ENCODE measurements around the gene LAMC3. TPM values are rescaled to one million over a fixed set of nuclear protein-coding genes. Genes with fewer than 3 reads are reported as not detected.
"Not testable (repeated sequence)": the region's sequence is repeated elsewhere in the genome, so short reads cannot be mapped to it uniquely, and the experiment has no call there.

LAMC3 gene
- polyA plus RNA-seq, 6 donors from 2014 or later, result 0.17 TPM; not detected in 5

DNA sequence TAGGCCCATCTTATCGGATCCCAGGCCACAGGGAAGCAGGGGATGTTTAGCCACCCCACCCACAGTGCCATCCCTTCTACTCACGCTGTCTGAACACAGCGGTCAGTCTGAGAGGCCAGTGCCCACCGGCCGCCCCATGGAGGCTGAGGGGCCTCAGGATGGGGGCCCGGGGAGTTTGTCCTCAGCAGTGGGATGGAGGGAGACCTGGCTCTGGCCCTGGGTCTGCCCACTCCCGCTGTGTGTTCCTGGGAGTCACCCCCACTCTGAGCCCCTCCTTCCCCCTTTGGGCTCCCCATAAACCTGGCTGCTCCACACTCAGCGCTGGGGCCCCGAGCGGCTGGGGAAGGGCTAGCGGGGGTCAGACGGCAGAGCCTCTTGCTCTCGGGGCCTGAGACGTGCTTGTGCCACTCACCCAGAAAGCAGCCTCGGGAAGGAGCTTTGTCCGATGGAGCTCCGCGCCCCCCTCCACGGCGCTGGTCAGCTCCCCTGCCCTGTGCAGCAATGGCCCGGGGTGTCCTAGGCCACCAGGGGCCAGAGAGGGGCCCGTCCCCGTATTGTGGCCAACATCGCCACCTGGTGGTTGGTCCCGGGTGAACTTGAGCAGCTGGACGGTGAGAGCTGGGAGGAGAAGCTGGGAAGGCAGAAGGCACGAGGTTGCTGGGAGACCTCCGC lies 10.9 kb upstream of the LAMC3 start:
- Mint-ChIP-seq H3K9me3 (no peaks in the 10 kb centered on the region), H3K4me1 (peaks cover 0 to 5% (median 0%) of the 10 kb centered on the region in 3 donors), H3K36me3 (no peaks in the 10 kb centered on the region), H3K27me3 (peaks cover 21 to 30% (median 28%) of the 10 kb centered on the region in 3 donors), H3K4me3 (no peak overlapping the region), H3K27ac (peak overlapping the region in 1 of 6 donors; percentile 20)
- no peak for DNase-seq
- ATAC-seq (ENCODE audit: low read depth in 2 of 2), result no peak

GRCh38 chr9:130998597-130999244 lies 10.3 kb upstream of the LAMC3 start:
- peaks cover 21 to 30% (median 28%) of the 10 kb centered on the region in 3 donors for H3K27me3 Mint-ChIP-seq
- peaks cover 0 to 5% (median 0%) of the 10 kb centered on the region in 3 donors for H3K4me1 Mint-ChIP-seq
- peak overlapping the region in 1 of 8 donors; percentile 48 for H3K4me3 Mint-ChIP-seq
- H3K36me3 Mint-ChIP-seq, result no peaks in the 10 kb centered on the region
- ATAC-seq (ENCODE audit: low read depth in 2 of 2), result no peak
- no peak overlapping the region for H3K27ac Mint-ChIP-seq
- DNase-seq, result no peak
- H3K9me3 Mint-ChIP-seq, result no peaks in the 10 kb centered on the region

DNA sequence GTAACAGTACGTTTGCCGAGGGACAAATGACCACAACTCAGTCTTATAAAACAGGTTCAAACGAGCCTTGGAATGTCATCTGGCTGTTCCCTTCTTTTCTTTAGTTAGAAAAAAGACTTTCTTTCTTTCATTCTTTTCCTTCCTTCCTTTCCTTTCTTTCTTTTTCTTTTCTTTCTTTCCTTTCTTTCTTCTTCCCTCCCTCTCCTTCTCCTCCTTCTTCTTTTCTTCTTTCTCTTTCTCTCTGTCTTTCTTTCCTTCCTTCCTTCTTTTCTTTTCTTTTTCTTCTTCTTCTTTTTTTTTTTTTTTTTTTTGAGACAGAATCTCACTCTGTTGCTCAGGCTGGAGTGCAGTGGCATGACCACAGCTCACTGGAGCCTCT lies 9.7 kb upstream of the LAMC3 start:
- DNase-seq (no peak), ATAC-seq (ENCODE audit: low read depth in 2 of 2) (no peak)
- Mint-ChIP-seq H3K27ac (no peak overlapping the region), H3K4me3 (no peak overlapping the region), H3K9me3 (no peaks in the 10 kb centered on the region), H3K27me3 (peaks cover 21 to 25% (median 25%) of the 10 kb centered on the region in 3 donors), H3K4me1 (peaks cover 0 to 5% (median 0%) of the 10 kb centered on the region in 3 donors), H3K36me3 (no peaks in the 10 kb centered on the region)

DNA sequence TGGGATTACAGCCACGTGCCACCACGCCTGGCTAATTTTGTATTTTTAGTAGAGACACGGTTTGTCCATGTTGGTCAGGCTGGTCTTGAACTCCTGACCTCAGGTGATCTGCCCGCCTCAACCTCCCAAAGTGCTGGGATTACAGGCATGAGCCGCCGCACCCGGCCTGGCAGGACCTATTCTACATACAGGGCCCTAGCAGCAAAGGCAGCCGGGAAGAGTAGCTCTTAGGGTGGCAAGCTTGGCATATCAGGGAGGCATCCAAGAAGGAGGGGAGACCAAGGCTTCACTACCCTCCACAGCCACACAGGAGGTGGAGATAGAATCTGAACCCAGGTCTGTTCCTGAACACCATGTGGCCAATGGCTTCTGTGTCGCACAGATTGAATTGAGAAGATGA lies 8.4 kb upstream of the LAMC3 start:
- not testable (repeated sequence) for DNase-seq; ATAC-seq (ENCODE audit: low read depth in 2 of 2); H3K27ac Mint-ChIP-seq; H3K9me3 Mint-ChIP-seq; H3K36me3 Mint-ChIP-seq; H3K4me3 Mint-ChIP-seq; H3K4me1 Mint-ChIP-seq
- peaks cover 22 to 32% (median 23%) of the 10 kb centered on the region in 3 donors for H3K27me3 Mint-ChIP-seq

- ATAC-seq (ENCODE audit: low read depth in 2 of 2) (no peak), DNase-seq (no peak)
- H3K4me3 Mint-ChIP-seq, result no peak overlapping the region
- H3K4me1 Mint-ChIP-seq, result peaks cover 0 to 5% (median 0%) of the 10 kb centered on the region in 3 donors
- no peak overlapping the region for H3K27ac Mint-ChIP-seq
- H3K27me3 Mint-ChIP-seq, result peaks cover 22 to 32% (median 23%) of the 10 kb centered on the region in 3 donors
- no peaks in the 10 kb centered on the region for H3K9me3 Mint-ChIP-seq
- H3K36me3 Mint-ChIP-seq, result no peaks in the 10 kb centered on the region
Measured at GRCh38 chr9:131001021-131001420, 8.0 kb upstream of the LAMC3 start.

DNA sequence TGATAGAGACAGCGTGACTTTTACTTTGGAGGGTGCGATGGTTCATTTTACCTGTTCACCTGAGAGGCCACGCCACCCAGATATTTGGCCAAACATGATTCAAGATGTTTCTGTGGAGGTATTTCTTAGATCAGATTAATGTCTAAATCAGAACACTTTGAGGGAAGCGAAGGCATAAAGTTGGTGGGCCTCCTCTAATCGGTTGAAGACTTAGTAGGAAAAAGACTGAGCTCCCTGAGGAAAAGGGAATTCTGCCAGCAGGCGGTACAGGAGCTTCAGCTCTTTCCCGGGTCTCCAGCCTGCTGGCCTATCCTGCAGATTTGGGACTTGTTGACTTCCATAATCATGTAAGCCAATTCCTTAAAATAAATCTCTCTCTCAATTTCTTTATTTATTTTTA lies 7.0 kb upstream of the LAMC3 start:
- H3K4me3 Mint-ChIP-seq, result no peak overlapping the region
- ATAC-seq (ENCODE audit: low read depth in 2 of 2) (no peak), DNase-seq (no peak)
- no peaks in the 10 kb centered on the region for H3K36me3 Mint-ChIP-seq
- H3K27ac Mint-ChIP-seq, result no peak overlapping the region
- no peaks in the 10 kb centered on the region for H3K9me3 Mint-ChIP-seq
- peaks cover 0 to 5% (median 0%) of the 10 kb centered on the region in 3 donors for H3K4me1 Mint-ChIP-seq
- peaks cover 23 to 37% (median 25%) of the 10 kb centered on the region in 3 donors for H3K27me3 Mint-ChIP-seq

DNA sequence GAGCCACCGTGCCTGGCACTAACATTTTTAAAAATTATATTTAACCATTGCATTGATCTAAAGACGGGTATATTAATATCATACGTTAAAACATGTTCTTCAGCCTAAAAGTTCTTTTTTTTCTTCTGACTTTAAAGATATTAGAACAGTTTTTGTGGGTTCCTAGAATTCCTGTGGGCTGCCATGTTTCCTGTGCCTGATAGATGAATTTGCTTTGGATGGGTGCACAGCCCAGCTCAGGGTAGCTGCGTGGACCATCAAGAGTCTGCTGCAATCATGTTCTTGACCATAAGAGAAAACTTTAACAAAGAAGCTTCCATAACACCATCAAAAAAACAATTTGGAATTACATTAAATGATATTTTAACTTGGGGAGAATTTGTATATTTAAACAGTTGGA lies 2.4 kb upstream of the LAMC3 start:
- Mint-ChIP-seq H3K27ac (no peak overlapping the region), H3K27me3 (peaks cover 26 to 60% (median 33%) of the 10 kb centered on the region in 3 donors), H3K9me3 (peaks cover 0 to 1% (median 0%) of the 10 kb centered on the region in 7 donors), H3K4me1 (peaks cover 0 to 4% (median 4%) of the 10 kb centered on the region in 3 donors), H3K4me3 (no peak overlapping the region), H3K36me3 (no peaks in the 10 kb centered on the region)
- DNase-seq (no peak), ATAC-seq (ENCODE audit: low read depth in 2 of 2) (no peak)

DNA sequence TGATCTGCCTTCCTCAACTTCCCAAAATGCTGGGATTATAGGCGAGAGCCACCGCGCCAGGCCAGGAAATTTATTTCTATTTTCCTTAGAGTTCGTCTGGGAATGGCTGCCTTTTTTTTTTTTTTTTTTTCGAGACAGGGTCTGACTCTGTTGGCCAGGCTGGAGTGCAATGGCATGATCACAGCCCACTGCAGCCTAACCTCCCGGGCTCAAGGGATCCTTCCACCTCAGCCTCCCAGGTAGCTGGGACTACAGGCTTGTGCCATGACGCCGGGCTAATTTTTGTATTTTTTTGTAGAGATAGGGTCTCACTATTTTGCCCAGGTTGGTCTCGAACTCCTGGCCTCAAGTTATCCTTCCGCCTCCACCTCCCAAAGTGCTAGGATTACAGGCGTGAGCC lies 888 bp upstream of the LAMC3 start:
- Mint-ChIP-seq H3K9me3 (peaks cover 0 to 1% (median 0%) of the 10 kb centered on the region in 7 donors), H3K4me1 (peaks cover 0 to 4% (median 4%) of the 10 kb centered on the region in 3 donors), H3K27me3 (peaks cover 22 to 64% (median 38%) of the 10 kb centered on the region in 3 donors), H3K4me3 (peak overlapping the region in 2 of 8 donors; percentile 34 to 49), H3K36me3 (no peaks in the 10 kb centered on the region), H3K27ac (no peak overlapping the region)
- ATAC-seq (ENCODE audit: low read depth in 2 of 2) (no peak), DNase-seq (no peak)

DNA sequence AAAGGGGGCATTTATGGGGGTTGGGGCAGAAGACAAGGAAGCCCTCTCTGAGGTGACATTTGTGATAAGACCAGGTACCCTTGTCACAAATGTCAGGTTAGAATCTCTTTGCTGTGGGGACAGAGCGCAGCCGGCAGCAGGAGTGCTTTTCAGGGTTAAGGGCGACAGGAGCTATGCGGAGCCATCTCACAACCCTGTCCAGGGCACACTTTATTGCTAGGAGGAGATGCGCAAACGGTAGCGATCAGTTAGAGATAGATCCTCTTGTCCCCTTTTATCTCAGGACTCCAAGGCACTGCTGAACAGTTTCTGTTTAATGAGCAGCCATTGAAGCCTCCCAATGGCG lies 438 bp upstream of the LAMC3 start:
- ATAC-seq (ENCODE audit: low read depth in 2 of 2), result no peak
- H3K9me3 Mint-ChIP-seq, result peaks cover 0 to 1% (median 0%) of the 10 kb centered on the region in 7 donors
- peak overlapping the region in 7 of 8 donors; percentile 26 to 71 (median 38) for H3K4me3 Mint-ChIP-seq
- peaks cover 0 to 4% (median 4%) of the 10 kb centered on the region in 3 donors for H3K4me1 Mint-ChIP-seq
- H3K27ac Mint-ChIP-seq, result no peak overlapping the region
- H3K36me3 Mint-ChIP-seq, result no peaks in the 10 kb centered on the region
- peaks cover 22 to 64% (median 42%) of the 10 kb centered on the region in 3 donors for H3K27me3 Mint-ChIP-seq
- DNase-seq, result no peak

DNA sequence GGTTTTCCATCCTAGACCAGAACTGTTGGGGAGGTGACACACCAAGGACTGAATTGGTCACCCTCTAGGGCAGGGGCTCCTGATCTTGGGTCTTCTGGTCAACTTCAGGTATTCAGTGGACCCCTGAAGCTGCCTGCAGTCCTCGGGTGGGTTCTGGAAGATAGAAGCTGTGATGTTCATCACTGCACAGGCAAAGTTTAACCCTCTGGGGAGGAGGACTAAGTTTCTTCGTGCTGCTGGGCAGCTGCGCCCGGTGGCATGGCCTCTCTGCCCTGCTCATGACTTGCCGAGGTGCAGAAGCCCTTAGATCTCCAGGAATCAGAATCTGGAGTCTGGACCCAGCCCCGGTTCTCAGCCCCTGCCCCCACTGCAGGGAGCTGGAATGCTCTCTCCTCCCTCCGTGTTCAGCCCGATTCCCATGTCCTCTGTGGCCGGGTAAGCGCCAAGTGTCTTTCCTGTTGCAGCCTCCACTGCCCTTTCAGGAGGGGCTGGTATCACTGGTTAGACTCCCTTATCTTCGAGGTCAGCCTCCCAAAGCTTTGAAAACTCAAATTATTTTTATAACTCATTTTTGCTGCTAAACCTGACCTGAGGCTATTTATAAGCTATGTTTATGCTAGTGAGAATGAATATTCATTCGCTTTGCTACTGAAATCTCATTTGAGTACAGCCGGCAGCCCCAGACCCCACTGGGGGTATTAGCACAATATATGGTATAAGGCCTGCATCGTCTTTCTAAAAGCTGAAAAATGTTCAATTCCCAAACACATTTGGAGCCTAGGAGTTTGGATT lies 1.7 kb downstream of the LAMC3 start:
- Mint-ChIP-seq H3K9me3 (peaks cover 0 to 1% (median 0%) of the 10 kb centered on the region in 7 donors), H3K4me1 (peaks cover 0 to 4% (median 4%) of the 10 kb centered on the region in 3 donors), H3K4me3 (peak overlapping the region in 2 of 8 donors; percentile 15 to 26), H3K36me3 (no peaks in the 10 kb centered on the region), H3K27ac (no peak overlapping the region), H3K27me3 (peaks cover 21 to 66% (median 50%) of the 10 kb centered on the region in 3 donors)
- DNase-seq (no peak), ATAC-seq (ENCODE audit: low read depth in 2 of 2) (no peak)

DNA sequence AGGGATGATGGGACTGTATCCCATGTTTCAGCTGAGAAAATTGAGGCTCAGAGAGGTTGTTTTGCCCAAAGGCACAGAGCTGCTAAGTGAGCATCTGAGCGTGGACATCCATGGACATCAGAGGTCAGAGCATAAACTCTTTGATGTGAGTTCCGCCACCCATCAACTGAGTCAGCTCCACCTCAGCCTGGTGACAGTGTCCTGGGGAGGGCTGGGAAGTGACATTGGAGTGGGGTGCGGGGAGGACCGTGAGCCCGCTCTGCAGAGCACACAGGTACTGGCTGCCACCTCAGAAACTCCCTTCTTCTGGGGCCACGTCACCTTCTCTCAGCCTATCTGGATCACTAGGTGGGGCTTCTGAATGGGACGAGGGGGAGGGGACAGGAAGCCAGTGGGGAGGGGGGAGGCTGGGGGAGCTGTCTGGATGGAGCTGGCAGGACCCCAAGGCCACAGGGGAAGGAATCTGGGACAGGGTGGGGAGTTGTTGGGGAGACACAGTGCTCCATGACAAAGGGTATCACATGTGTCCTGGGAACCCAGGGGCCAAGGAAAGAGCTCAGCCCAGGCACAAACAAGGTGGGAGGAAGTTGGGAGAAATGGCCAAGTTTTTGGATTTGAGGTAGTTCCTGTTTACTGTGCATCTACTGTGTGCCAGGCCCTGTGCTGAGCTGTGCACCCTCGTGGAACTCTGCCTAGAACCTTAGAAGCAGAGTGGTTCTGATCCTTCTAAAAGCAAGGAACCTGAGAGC lies 2.5 kb downstream of the LAMC3 start:
- Mint-ChIP-seq H3K27ac (no peak overlapping the region), H3K4me3 (peak overlapping the region in 1 of 8 donors; percentile 20), H3K27me3 (peaks cover 21 to 73% (median 57%) of the 10 kb centered on the region in 3 donors), H3K4me1 (peaks cover 0 to 4% (median 4%) of the 10 kb centered on the region in 3 donors), H3K9me3 (peaks cover 0 to 1% (median 0%) of the 10 kb centered on the region in 7 donors), H3K36me3 (no peaks in the 10 kb centered on the region)
- no peak for ATAC-seq (ENCODE audit: low read depth in 2 of 2)
- DNase-seq, result no peak

DNA sequence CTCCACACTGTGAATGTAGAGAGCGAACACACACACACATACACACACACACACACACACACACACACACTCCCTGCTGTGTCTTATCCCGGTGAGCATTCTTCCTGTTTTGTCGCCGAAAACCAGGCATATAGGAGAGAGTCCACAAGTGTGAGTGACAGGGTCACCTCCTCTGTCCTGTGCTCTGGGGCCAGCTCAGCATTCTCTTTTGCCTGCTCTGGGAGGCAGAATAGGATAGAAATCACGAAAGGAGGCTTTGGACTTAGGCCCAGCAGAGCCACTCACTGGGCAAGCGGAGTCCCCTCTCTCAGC lies 3.0 kb downstream of the LAMC3 start:
- H3K27me3 Mint-ChIP-seq, result peaks cover 18 to 70% (median 57%) of the 10 kb centered on the region in 3 donors
- DNase-seq (no peak), ATAC-seq (ENCODE audit: low read depth in 2 of 2) (no peak)
- H3K27ac Mint-ChIP-seq, result peak overlapping the region in 1 of 6 donors; percentile 62
- H3K9me3 Mint-ChIP-seq, result peaks cover 0 to 1% (median 0%) of the 10 kb centered on the region in 7 donors
- H3K4me3 Mint-ChIP-seq, result no peak overlapping the region
- no peaks in the 10 kb centered on the region for H3K36me3 Mint-ChIP-seq
- H3K4me1 Mint-ChIP-seq, result peaks cover 0 to 4% (median 4%) of the 10 kb centered on the region in 3 donors

GRCh38 chr9:131012396-131012917 lies 3.5 kb downstream of the LAMC3 start:
- peaks cover 0 to 1% (median 0%) of the 10 kb centered on the region in 7 donors for H3K9me3 Mint-ChIP-seq
- no peak for ATAC-seq (ENCODE audit: low read depth in 2 of 2)
- H3K36me3 Mint-ChIP-seq, result no peaks in the 10 kb centered on the region
- peaks cover 16 to 69% (median 57%) of the 10 kb centered on the region in 3 donors for H3K27me3 Mint-ChIP-seq
- no peak overlapping the region for H3K27ac Mint-ChIP-seq
- H3K4me1 Mint-ChIP-seq, result peaks cover 0 to 4% (median 4%) of the 10 kb centered on the region in 3 donors
- DNase-seq, result no peak
- H3K4me3 Mint-ChIP-seq, result peak overlapping the region in 1 of 8 donors; percentile 25
